GM10266 (cell line): ENCODE results near the gene ZNF23.

Source experiments
- DNase-seq: peaks from one replicate; pipeline ENCODE4 v3.0.0; 2012; ENCODE audit errors: extremely low spot score
- CTCF ChIP-seq: IDR thresholded peaks from 2 replicates; pipeline ENCODE4 v1.5.1; 2012; ENCODE audit warnings: mild to moderate bottlenecking, low read depth; ENCODE audit not compliant: control insufficient read depth, insufficient read depth; ENCODE audit errors: missing control alignments

ZNF23 gene

GRCh38 chr16:71428385-71428784 lies 33.7 kb downstream of the ZNF23 start:
- no peak for DNase-seq
- TF ChIP-seq CTCF: no peak

GRCh38 chr16:71426880-71427615 lies 35.0 kb downstream of the ZNF23 start:
- no peak for DNase-seq
- TF ChIP-seq CTCF: no peak

- DNase-seq: peak; percentile 60
- TF ChIP-seq CTCF: no peak
Observed at GRCh38 chr16:71426069-71426879, 35.8 kb downstream of the ZNF23 start.

- no peak for DNase-seq
- TF ChIP-seq CTCF: no peak
Observed at GRCh38 chr16:71425746-71426068, 36.3 kb downstream of the ZNF23 start.

- no peak for DNase-seq
Observed at GRCh38 chr16:71424626-71425025, 37.4 kb downstream of the ZNF23 start.

GRCh38 chr16:71423865-71424264 lies 38.2 kb downstream of the ZNF23 start:
- DNase-seq: no peak
- TF ChIP-seq CTCF: no peak

More at GRCh38 chr16:71424626-71425025, 37.4 kb downstream of the ZNF23 start:
- no peak for TF ChIP-seq CTCF

GRCh38 chr16:71423016-71423415 lies 39.0 kb downstream of the ZNF23 start:
- DNase-seq: no peak
- no peak for TF ChIP-seq CTCF
